ENCODE results near the gene ERCC6. TPM values are rescaled to one million over a fixed set of nuclear protein-coding genes. Genes with fewer than 3 reads are reported as not detected.

ERCC6 gene
- total and polyA plus RNA-seq, 2 donors (not counting 3 experiments of a cell fraction or from before 2014, with no cell fraction given) = 15.3 to 39.6 TPM

DNA sequence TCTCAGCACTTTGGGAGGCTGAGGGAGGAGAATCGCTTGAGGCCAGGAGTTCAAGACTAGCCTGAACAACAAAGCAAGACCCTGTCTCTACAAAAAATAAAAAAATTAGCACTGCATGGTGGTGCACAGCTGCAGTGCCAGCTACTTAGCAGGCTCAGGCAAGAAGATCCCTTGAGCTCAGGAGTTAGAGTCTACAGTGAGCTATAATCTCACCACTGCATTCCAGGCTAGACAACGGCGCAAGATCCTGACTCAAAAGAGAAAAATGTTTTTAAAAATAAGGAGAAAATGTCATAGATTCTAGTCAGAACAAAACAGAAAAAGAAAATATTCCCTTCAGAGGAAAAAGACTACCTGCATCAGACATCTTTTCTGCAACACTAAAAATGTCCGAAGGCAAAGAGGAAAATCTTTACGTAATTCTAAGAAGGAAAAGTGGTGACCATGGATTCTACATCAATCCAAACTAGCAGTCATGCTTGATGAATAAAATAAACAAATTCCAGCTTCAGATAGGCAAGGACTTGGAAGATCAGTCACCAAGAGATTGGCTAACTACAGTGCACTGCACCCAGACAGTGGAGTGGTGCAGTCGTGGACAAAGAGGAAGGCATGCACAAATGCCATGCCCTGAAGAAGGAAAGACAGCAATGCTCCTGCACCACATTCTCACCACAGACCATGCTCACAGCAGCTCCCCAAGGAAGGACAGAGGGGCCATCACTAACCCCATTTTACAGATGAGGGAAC, 54.3 kb downstream of the ERCC6 start:
- Histone ChIP-seq H3K4me3 (replicated peaks in 1 of 3; ENCODE audit: insufficient read depth in 1 of 3, low read depth in 1 of 3, low read length in 3 of 3) (no peak overlapping the region), H3K4me2 (ENCODE audit: insufficient read depth, low read length) (no peak overlapping the region), H3K27me3 (ENCODE audit: control insufficient read depth in 2 of 2, insufficient read depth in 2 of 2, low read length in 2 of 2) (no peaks in the 10 kb centered on the region), H3K9me3 (replicated peaks; ENCODE audit: control insufficient read depth, insufficient read depth, low read length) (no peaks in the 10 kb centered on the region), H3K79me2 (ENCODE audit: control insufficient read depth, insufficient read depth, low read length) (peaks cover 21% of the 10 kb centered on the region), H3K9me1 (replicated peaks; ENCODE audit: control insufficient read depth, extremely low read depth, insufficient read depth, low read length) (no peaks in the 10 kb centered on the region), H3K4me1 (ENCODE audit: control insufficient read depth, extremely low read depth, insufficient read depth, low read length) (no peaks in the 10 kb centered on the region), H4K20me1 (replicated peaks; ENCODE audit: control insufficient read depth, extremely low read depth, insufficient read depth, low read length) (no peaks in the 10 kb centered on the region), H2AFZ (ENCODE audit: low read depth, low read length) (no peak overlapping the region), H3K27ac (ENCODE audit: insufficient read depth, low read depth, low read length) (no peak overlapping the region), H3K9ac (replicated peaks; ENCODE audit: extremely low read depth, insufficient read depth, low read length) (no peak overlapping the region), H3K36me3 (ENCODE audit: control insufficient read depth in 2 of 2, extremely low read depth in 1 of 2, insufficient read depth in 2 of 2, low read length in 2 of 2) (peaks cover 0 to 12% of the 10 kb centered on the region in 2 experiments)
- CTCF ChIA-PET = no interaction called here
- no peak for DNase-seq (ENCODE audit: low read depth, low spot score)
- intact Hi-C loops (cut with micrococcal nuclease) = no loop called here
- POLR2A ChIA-PET = no interaction called here
- BruUV-seq (replicated peaks) = no TSS peak
- FAIRE-seq = no peak
- dilution Hi-C loops (cut with MboI; ENCODE audit: extremely low pct_ligation_motif_present, low sequenced_read_pairs) = no loop called here
- no peak for TF ChIP-seq POLR2A (IDR thresholded peaks at IDR 0.05; ENCODE audit: low read depth, low read length)
- no peak for TF ChIP-seq GATA2 (IDR thresholded peaks at IDR 0.05; ENCODE audit: insufficient read depth, insufficient read length, low read depth, low read length)
- no peak for TF ChIP-seq MYC (IDR thresholded peaks at IDR 0.05; ENCODE audit: low read depth, low read length)
- TF ChIP-seq, protein P1, sequence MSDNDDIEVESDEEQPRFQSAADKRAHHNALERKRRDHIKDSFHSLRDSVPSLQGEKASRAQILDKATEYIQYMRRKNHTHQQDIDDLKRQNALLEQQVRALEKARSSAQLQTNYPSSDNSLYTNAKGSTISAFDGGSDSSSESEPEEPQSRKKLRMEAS (IDR thresholded peaks at IDR 0.05; ENCODE audit: insufficient read depth, insufficient read length) = no peak
- no peak for TF ChIP-seq EZH2 (IDR thresholded peaks at IDR 0.05; ENCODE audit: borderline replicate concordance, low read depth, low read length, severe bottlenecking)
- TF ChIP-seq, protein P2, sequence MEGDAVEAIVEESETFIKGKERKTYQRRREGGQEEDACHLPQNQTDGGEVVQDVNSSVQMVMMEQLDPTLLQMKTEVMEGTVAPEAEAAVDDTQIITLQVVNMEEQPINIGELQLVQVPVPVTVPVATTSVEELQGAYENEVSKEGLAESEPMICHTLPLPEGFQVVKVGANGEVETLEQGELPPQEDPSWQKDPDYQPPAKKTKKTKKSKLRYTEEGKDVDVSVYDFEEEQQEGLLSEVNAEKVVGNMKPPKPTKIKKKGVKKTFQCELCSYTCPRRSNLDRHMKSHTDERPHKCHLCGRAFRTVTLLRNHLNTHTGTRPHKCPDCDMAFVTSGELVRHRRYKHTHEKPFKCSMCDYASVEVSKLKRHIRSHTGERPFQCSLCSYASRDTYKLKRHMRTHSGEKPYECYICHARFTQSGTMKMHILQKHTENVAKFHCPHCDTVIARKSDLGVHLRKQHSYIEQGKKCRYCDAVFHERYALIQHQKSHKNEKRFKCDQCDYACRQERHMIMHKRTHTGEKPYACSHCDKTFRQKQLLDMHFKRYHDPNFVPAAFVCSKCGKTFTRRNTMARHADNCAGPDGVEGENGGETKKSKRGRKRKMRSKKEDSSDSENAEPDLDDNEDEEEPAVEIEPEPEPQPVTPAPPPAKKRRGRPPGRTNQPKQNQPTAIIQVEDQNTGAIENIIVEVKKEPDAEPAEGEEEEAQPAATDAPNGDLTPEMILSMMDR (IDR thresholded peaks at IDR 0.05; ENCODE audit: extremely low read depth in 1 of 2, insufficient read depth in 1 of 2, low read depth in 1 of 2, low read length in 2 of 2) = no peak
- TF ChIP-seq FOS (IDR thresholded peaks at IDR 0.05; ENCODE audit: borderline replicate concordance, insufficient read depth, low read length) = no peak
- TF ChIP-seq POLR2AphosphoS5 (IDR thresholded peaks at IDR 0.05; ENCODE audit: insufficient read depth, low read depth, low read length) = no peak
- no peak for TF ChIP-seq JUN (IDR thresholded peaks at IDR 0.05; ENCODE audit: borderline replicate concordance, insufficient read depth, insufficient read length, low read depth)
